NB4 (cell line): ENCODE data around the gene WDR7.

Source experiments
- CTCF ChIP-seq: IDR thresholded peaks from one replicate; pipeline ENCODE4 v1.5.1; 2012; ENCODE audit warnings: low read depth, low read length
- POLR2A ChIP-seq: IDR thresholded peaks from 2 replicates; pipeline ENCODE4 v1.6.1; 2011; ENCODE audit warnings: mild to moderate bottlenecking; ENCODE audit not compliant: insufficient read length; ENCODE audit errors: extremely low read depth
- TF ChIP-seq, protein P1 (sequence below): IDR thresholded peaks from 2 replicates; pipeline ENCODE4 v1.6.1; 2011; ENCODE audit warnings: low read depth, low read length

GRCh38 chr18:56945171-56946083 lies 294.3 kb downstream of the WDR7 start:
- TF ChIP-seq CTCF (no peak), POLR2A (no peak)
- TF ChIP-seq, protein P1, sequence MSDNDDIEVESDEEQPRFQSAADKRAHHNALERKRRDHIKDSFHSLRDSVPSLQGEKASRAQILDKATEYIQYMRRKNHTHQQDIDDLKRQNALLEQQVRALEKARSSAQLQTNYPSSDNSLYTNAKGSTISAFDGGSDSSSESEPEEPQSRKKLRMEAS = no peak
